Endothelial cell of umbilical vein (primary cell): ENCODE data around the gene FANCC. TPM values are rescaled to one million over a fixed set of nuclear protein-coding genes. Genes with fewer than 3 reads are reported as not detected.

Source experiments
- BruUV-seq: library from RNA; stranded (reverse); fragments of 400-500 nt; replicated peaks from 2 replicates; lab custom pipeline; 2021; lab: Mats Ljungman, UMichigan
- CTCF ChIA-PET: fragments of 300-600, 350-600 bp; sonication (Branson Sonifier 250); formaldehyde crosslinking; loops from one replicate; lab custom pipeline; 2021; ENCODE audit warnings: antibody characterized with exemption, inconsistent platforms; lab: Charles Lee
- POLR2A ChIA-PET: fragments of 300-600, 350-600 bp; sonication (Branson Sonifier 250); formaldehyde crosslinking; loops from one replicate; lab custom pipeline; 2021; ENCODE audit warnings: antibody characterized with exemption, inconsistent platforms; lab: Charles Lee
- DNase-seq: peaks from one replicate; pipeline ENCODE4 v3.0.0-alpha.2; 2011; ENCODE audit warnings: low read depth, low spot score
- FAIRE-seq: peaks from 2 replicates; lab custom pipeline; 2011; peaks lifted over from hg19 to GRCh38; lab: Jason Lieb, UNC
- H2AFZ ChIP-seq: 2 replicates; pipeline ENCODE4 v1.6.0; 2012; ENCODE audit warnings: low read depth, low read length, control low read depth, inconsistent platforms
- H3K27ac ChIP-seq: 2 replicates; pipeline ENCODE4 v1.5.1; 2011; ENCODE audit warnings: low read depth, mild to moderate bottlenecking, control low read depth, low read length, moderate library complexity; ENCODE audit not compliant: insufficient read depth
- H3K27me3 ChIP-seq, 2 experiments: 2 replicates each; pipeline versions ENCODE4 v1.6.0 to v1.6.1; 2011; ENCODE audit warnings: low read length in 2 of 2, mixed read lengths in 1 of 2; ENCODE audit not compliant: control insufficient read depth in 2 of 2, insufficient read depth in 2 of 2
- H3K36me3 ChIP-seq, 2 experiments: 2 replicates in 1 of 2; 3 replicates in 1 of 2; pipeline ENCODE4 v1.5.1; 2011; ENCODE audit warnings: low read length in 2 of 2, mild to moderate bottlenecking in 1 of 2, moderate library complexity in 1 of 2; ENCODE audit not compliant: control insufficient read depth in 2 of 2, insufficient read depth in 2 of 2; ENCODE audit errors: extremely low read depth in 1 of 2
- H3K4me1 ChIP-seq: 3 replicates; pipeline ENCODE4 v1.5.1; 2011; ENCODE audit warnings: mild to moderate bottlenecking, low read length; ENCODE audit not compliant: control insufficient read depth, insufficient read depth; ENCODE audit errors: extremely low read depth
- H3K4me2 ChIP-seq: 2 replicates; pipeline ENCODE4 v1.6.1; 2011; ENCODE audit warnings: low read length, control low read depth, mixed read lengths; ENCODE audit not compliant: insufficient read depth
- H3K4me3 ChIP-seq, 3 experiments: fragments of 200-600 bp in 1 of 3; sonication (generic), shearing (Covaris generic) in 1 of 3; replicated peaks in 1 of 3; 2 replicates each; pipeline ENCODE4 v1.5.1; 2011 to 2016; ENCODE audit warnings: control low read depth in 3 of 3, low read length in 3 of 3, mild to moderate bottlenecking in 2 of 3, inconsistent platforms in 1 of 3, low read depth in 1 of 3, moderate library complexity in 1 of 3; ENCODE audit not compliant: insufficient read depth in 1 of 3
- H3K79me2 ChIP-seq: 2 replicates; pipeline ENCODE4 v1.6.0; 2012; ENCODE audit warnings: low read length, inconsistent platforms; ENCODE audit not compliant: control insufficient read depth, insufficient read depth
- H3K9ac ChIP-seq: replicated peaks from 2 replicates; pipeline ENCODE3; 2011; ENCODE audit warnings: low read length, control low read depth; ENCODE audit not compliant: insufficient read depth; ENCODE audit errors: extremely low read depth
- H3K9me1 ChIP-seq: replicated peaks from 3 replicates; pipeline ENCODE4 v1.6.0; 2011; ENCODE audit warnings: mild to moderate bottlenecking, low read length; ENCODE audit not compliant: control insufficient read depth, insufficient read depth; ENCODE audit errors: extremely low read depth
- H3K9me3 ChIP-seq: replicated peaks from 2 replicates; pipeline ENCODE4 v1.5.1; 2012; ENCODE audit warnings: low read length, inconsistent platforms; ENCODE audit not compliant: control insufficient read depth, insufficient read depth
- H4K20me1 ChIP-seq: replicated peaks from 2 replicates; pipeline ENCODE3; 2011; ENCODE audit warnings: mild to moderate bottlenecking, low read length; ENCODE audit not compliant: control insufficient read depth, insufficient read depth; ENCODE audit errors: extremely low read depth
- CTCF ChIP-seq, 2 donors: IDR thresholded peaks; 1 replicate in 1 of 2; 2 replicates in 1 of 2; pipeline ENCODE4 v1.5.1; 2011; ENCODE audit warnings: low read length in 2 of 2, mild to moderate bottlenecking in 2 of 2, moderate library complexity in 2 of 2, control low read depth in 1 of 2, inconsistent platforms in 1 of 2, low read depth in 1 of 2; ENCODE audit not compliant: insufficient read depth in 1 of 2; ENCODE audit errors: extremely low read depth in 1 of 2
- EZH2 ChIP-seq: IDR thresholded peaks from 2 replicates; pipeline ENCODE4 v1.6.1; 2012; ENCODE audit warnings: borderline replicate concordance, low read depth, mild to moderate bottlenecking, moderate library complexity, low read length, inconsistent platforms; ENCODE audit not compliant: severe bottlenecking
- FOS ChIP-seq: IDR thresholded peaks from 2 replicates; pipeline ENCODE4 v1.6.1; 2011; ENCODE audit warnings: mild to moderate bottlenecking, low read length, moderate library complexity, borderline replicate concordance; ENCODE audit not compliant: insufficient read depth
- GATA2 ChIP-seq: IDR thresholded peaks from 2 replicates; pipeline ENCODE4 v1.7.0; 2011; ENCODE audit warnings: low read depth, mild to moderate bottlenecking, moderate library complexity, mixed read lengths, low read length; ENCODE audit not compliant: insufficient read length, insufficient read depth
- JUN ChIP-seq: IDR thresholded peaks from 2 replicates; pipeline ENCODE4 v1.6.1; 2011; ENCODE audit warnings: borderline replicate concordance, low read depth; ENCODE audit not compliant: insufficient read length, insufficient read depth
- MAX ChIP-seq: IDR thresholded peaks from 2 replicates; pipeline ENCODE4 v1.6.1; 2011; ENCODE audit not compliant: insufficient read depth, insufficient read length
- MYC ChIP-seq: IDR thresholded peaks from one replicate; pipeline ENCODE4 v1.6.1; 2011; ENCODE audit warnings: mild to moderate bottlenecking, low read depth, low read length
- POLR2A ChIP-seq: IDR thresholded peaks from 2 replicates; pipeline ENCODE4 v1.6.1; 2012; ENCODE audit warnings: low read depth, mild to moderate bottlenecking, control low read depth, low read length
- POLR2AphosphoS5 ChIP-seq: IDR thresholded peaks from 2 replicates; pipeline ENCODE4 v1.6.1; 2012; ENCODE audit warnings: low read depth, mild to moderate bottlenecking, control low read depth, low read length, moderate library complexity; ENCODE audit not compliant: insufficient read depth
- dilution Hi-C: fragments of 300-500 bp; cut with MboI; formaldehyde crosslinking; loops from one replicate; pipeline ENCODE4 v1.15.0; 2019; ENCODE audit warnings: low sequenced_read_pairs; ENCODE audit not compliant: extremely low pct_ligation_motif_present
- intact Hi-C: fragments of 100-400 bp; cut with micrococcal nuclease; formaldehyde crosslinking; loops from one replicate; pipeline ENCODE4 v1.10.0; 2022
- polyA plus RNA-seq, 4 experiments: library from polyadenylated mRNA; depleted of rRNA in 3 of 4; stranded (reverse) in 3 of 4; unstranded in 1 of 4; fragments of >200 nt; gene quantifications; 2 replicates each; pipeline versions ENCODE4 v1.2.1 to v1.2.3, GENCODE V29; 2011 to 2012; ENCODE audit warnings: missing spikeins in 1 of 4
- total RNA-seq: library from RNA; stranded (reverse); gene quantifications from 2 replicates; pipeline ENCODE4 v1.2.3, GENCODE V29; 2021

The FANCC gene
- total and polyA plus RNA-seq, 2 donors (not counting 3 experiments of a cell fraction or from before 2014, with no cell fraction given): 5.7 to 13.1 TPM

- Histone ChIP-seq H3K36me3 (peaks cover 2 to 4% of the 10 kb centered on the region in 2 experiments), H3K9me3 (no peaks in the 10 kb centered on the region), H3K79me2 (no peaks in the 10 kb centered on the region), H3K27ac (no peak overlapping the region), H3K4me3 (no peak overlapping the region), H3K9me1 (no peaks in the 10 kb centered on the region), H4K20me1 (no peaks in the 10 kb centered on the region), H3K4me2 (no peak overlapping the region), H3K27me3 (no peaks in the 10 kb centered on the region), H3K9ac (no peak overlapping the region), H3K4me1 (peaks cover 5% of the 10 kb centered on the region), H2AFZ (no peak overlapping the region)
- DNase-seq (no peak), FAIRE-seq (no peak)
- ChIA-PET CTCF (no interaction called here), POLR2A (no interaction called here)
- TF ChIP-seq MAX (no peak), CTCF (IDR thresholded peaks at IDR 0.05; ENCODE audit: extremely low read depth in 1 of 2, insufficient read depth in 1 of 2, low read depth in 1 of 2, low read length in 2 of 2) (no peak), GATA2 (no peak), POLR2AphosphoS5 (no peak), FOS (no peak), EZH2 (no peak), MYC (no peak), JUN (no peak), POLR2A (no peak)
- dilution Hi-C loops (no loop called here), intact Hi-C loops (no loop called here)
- BruUV-seq: no TSS peak
These were observed 209.5 kb downstream of the FANCC start for GRCh38 chr9:95107976-95108375.
